Adrenal gland (tissue), 5 donors: Measurements from ENCODE around the gene RTN4IP1.

Experiments used
- CTCF ChIP-seq, 6 experiments: fragments of 450-650 bp in 4 of 6; fragments of 200-600 bp in 2 of 6; sonication (generic) in 1 of 6; IDR thresholded peaks; 1 replicate in 5 of 6; 2 replicates in 1 of 6; pipeline versions ENCODE4 v1.5.1 to v1.8.0; 2016 to 2021; ENCODE audit warnings: antibody characterized with exemption in 6 of 6, mild to moderate bottlenecking in 2 of 6, moderate library complexity in 1 of 6
- POLR2A ChIP-seq, 2 donors: fragments of 450-650 bp; IDR thresholded peaks; one replicate each; pipeline ENCODE4 v1.6.1; 2017; ENCODE audit warnings: antibody characterized with exemption in 2 of 2, mild to moderate bottlenecking in 2 of 2, moderate library complexity in 1 of 2
- donor health status: DM: no; HTN: no; CAD: no.

GRCh38 chr6:106530502-106530901 is 98.8 kb downstream of the RTN4IP1 start:
- TF ChIP-seq CTCF (IDR thresholded peaks at IDR 0.05): no peak
- TF ChIP-seq POLR2A (IDR thresholded peaks at IDR 0.05): no peak
